Right renal cortex interstitium (tissue), 3 donors: ENCODE measurements around the gene MAMDC2. TPM values are rescaled to one million over a fixed set of nuclear protein-coding genes. Genes with fewer than 3 reads are reported as not detected.

ENCODE experiments used
- DNase-seq, 3 donors: peaks; one replicate each; pipeline ENCODE4 v3.0.0-alpha.2; 2013; ENCODE audit warnings: low read depth in 3 of 3, low spot score in 2 of 3
- polyA plus RNA-seq, 3 donors: library from polyadenylated mRNA; unstranded; fragments of 120-200 nt; gene quantifications; one replicate each; pipeline ENCODE4 v1.2.1, GENCODE V29; 2013; ENCODE audit not compliant: insufficient read length in 3 of 3

Gene MAMDC2
- polyA plus RNA-seq, 3 donors, result 7.0 to 8.6 (median 7.3) TPM

GRCh38 chr9:70101265-70101664 lies 57.6 kb downstream of the MAMDC2 start:
- DNase-seq, result no peak

- DNase-seq, result no peak
Observed at GRCh38 chr9:70105147-70105546, 61.5 kb downstream of the MAMDC2 start.

- no peak for DNase-seq
Observed at GRCh38 chr9:70106571-70106970, 62.9 kb downstream of the MAMDC2 start.

- no peak for DNase-seq
Observed at GRCh38 chr9:70107558-70107957, 63.9 kb downstream of the MAMDC2 start.

- DNase-seq, result no peak
Observed at GRCh38 chr9:70108181-70108580, 64.5 kb downstream of the MAMDC2 start.

GRCh38 chr9:70110194-70111041 lies 66.8 kb downstream of the MAMDC2 start:
- DNase-seq, result no peak

GRCh38 chr9:70111042-70111602 lies 67.5 kb downstream of the MAMDC2 start:
- DNase-seq, result no peak

GRCh38 chr9:70111641-70112236 lies 68.1 kb downstream of the MAMDC2 start:
- no peak for DNase-seq

- DNase-seq, result no peak
Observed at GRCh38 chr9:70112981-70113380, 69.3 kb downstream of the MAMDC2 start.

- DNase-seq, result no peak
Observed at GRCh38 chr9:70113403-70114022, 69.9 kb downstream of the MAMDC2 start.

- DNase-seq, result no peak
Observed at GRCh38 chr9:70114898-70115297, 71.2 kb downstream of the MAMDC2 start.

GRCh38 chr9:70117835-70118319 lies 74.2 kb downstream of the MAMDC2 start:
- no peak for DNase-seq

- DNase-seq, result no peak
Observed at GRCh38 chr9:70119786-70120185, 76.1 kb downstream of the MAMDC2 start.

- no peak for DNase-seq
Observed at GRCh38 chr9:70120834-70121510, 77.3 kb downstream of the MAMDC2 start.

GRCh38 chr9:70121818-70122436 lies 78.3 kb downstream of the MAMDC2 start:
- DNase-seq, result no peak

- DNase-seq, result no peak
Observed at GRCh38 chr9:70123695-70124094, 80.0 kb downstream of the MAMDC2 start.

GRCh38 chr9:70125621-70126263 lies 82.1 kb downstream of the MAMDC2 start:
- no peak for DNase-seq

GRCh38 chr9:70127036-70127435 lies 83.4 kb downstream of the MAMDC2 start:
- DNase-seq, result no peak

- no peak for DNase-seq
Observed at GRCh38 chr9:70127540-70128416, 84.1 kb downstream of the MAMDC2 start.
